SK-N-SH treated with all-trans-retinoic acid at 6 μM for 48 hours (cell line): ENCODE data around the gene BAIAP2L1.

Experiments used
- ISL1 ChIP-seq: fragments of 250-450 bp; sonication (Bioruptor Pico); IDR thresholded peaks from 2 replicates; pipeline ENCODE4 v2.1.2; 2022; ENCODE audit warnings: mild to moderate bottlenecking, moderate library complexity
- RARB ChIP-seq: fragments of 250-450 bp; sonication (Bioruptor Pico); IDR thresholded peaks from 2 replicates; pipeline ENCODE4 v1.8.0; 2021; ENCODE audit warnings: mild to moderate bottlenecking, moderate library complexity
- SNAI2 ChIP-seq: fragments of 250-450 bp; sonication (Bioruptor Pico); IDR thresholded peaks from 2 replicates; pipeline ENCODE4 v1.5.0; 2020; ENCODE audit warnings: mild to moderate bottlenecking, moderate library complexity
- TCF4 ChIP-seq: fragments of 250-450 bp; sonication (Bioruptor Pico); IDR thresholded peaks from 2 replicates; pipeline ENCODE4 v1.8.0; 2021; ENCODE audit warnings: mild to moderate bottlenecking, moderate library complexity, borderline replicate concordance
- TOX ChIP-seq: fragments of 250-450 bp; sonication (Bioruptor Pico); IDR thresholded peaks from 2 replicates; pipeline ENCODE4 v1.8.0; 2021; ENCODE audit warnings: mild to moderate bottlenecking, moderate library complexity, borderline replicate concordance
- ZFP30 ChIP-seq: fragments of 450-650 bp; formaldehyde crosslinking; IDR thresholded peaks from 2 replicates; pipeline ENCODE4 v1.5.0; 2022; ENCODE audit warnings: mild to moderate bottlenecking, moderate library complexity
- ZNF70 ChIP-seq: fragments of 450-650 bp; formaldehyde crosslinking; IDR thresholded peaks from 2 replicates; pipeline ENCODE4 v1.5.0; 2020; ENCODE audit warnings: mild to moderate bottlenecking, moderate library complexity
- TF ChIP-seq, protein P1 (sequence below): fragments of 250-450 bp; sonication (Bioruptor Pico); IDR thresholded peaks from 2 replicates; pipeline ENCODE4 v1.8.0; 2020; ENCODE audit warnings: mild to moderate bottlenecking, moderate library complexity, borderline replicate concordance
- TF ChIP-seq, protein P2 (sequence below): fragments of 250-450 bp; sonication (Bioruptor Pico); IDR thresholded peaks from 2 replicates; pipeline ENCODE4 v1.5.1; 2020; ENCODE audit warnings: low read depth, mild to moderate bottlenecking, moderate library complexity
- TF ChIP-seq, protein P3 (sequence below): fragments of 250-450 bp; sonication (Bioruptor Pico); IDR thresholded peaks from 2 replicates; pipeline ENCODE4 v1.5.0; 2020; ENCODE audit warnings: mild to moderate bottlenecking, moderate library complexity

DNA sequence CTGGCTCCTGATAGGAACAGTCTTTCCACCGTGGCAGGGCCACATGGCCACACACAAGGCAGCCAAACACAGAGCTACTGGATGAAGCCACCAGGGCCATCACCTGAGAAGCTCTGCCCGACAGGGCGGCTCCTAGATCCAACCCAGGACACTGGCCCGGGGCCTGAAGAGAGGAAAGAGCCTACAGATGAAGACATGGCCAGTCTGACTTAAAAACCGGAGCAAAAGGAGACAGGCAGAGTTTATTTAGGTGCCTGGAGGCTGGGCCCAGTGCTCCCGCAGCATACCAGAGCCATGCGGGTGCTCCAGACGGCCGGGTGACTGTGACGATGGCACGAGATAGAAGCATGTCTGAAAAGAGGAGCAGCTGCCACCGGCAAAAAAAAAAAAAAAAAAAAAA, 152.7 kb downstream of the BAIAP2L1 start:
- TF ChIP-seq TOX (no peak), ZFP30 (no peak), TCF4 (CRISPR knock-in tag) (no peak), RARB (CRISPR knock-in tag) (no peak), ZNF70 (CRISPR knock-in tag) (no peak), ISL1 (CRISPR knock-in tag) (no peak), SNAI2 (CRISPR knock-in tag) (no peak)
- TF ChIP-seq, protein P1, sequence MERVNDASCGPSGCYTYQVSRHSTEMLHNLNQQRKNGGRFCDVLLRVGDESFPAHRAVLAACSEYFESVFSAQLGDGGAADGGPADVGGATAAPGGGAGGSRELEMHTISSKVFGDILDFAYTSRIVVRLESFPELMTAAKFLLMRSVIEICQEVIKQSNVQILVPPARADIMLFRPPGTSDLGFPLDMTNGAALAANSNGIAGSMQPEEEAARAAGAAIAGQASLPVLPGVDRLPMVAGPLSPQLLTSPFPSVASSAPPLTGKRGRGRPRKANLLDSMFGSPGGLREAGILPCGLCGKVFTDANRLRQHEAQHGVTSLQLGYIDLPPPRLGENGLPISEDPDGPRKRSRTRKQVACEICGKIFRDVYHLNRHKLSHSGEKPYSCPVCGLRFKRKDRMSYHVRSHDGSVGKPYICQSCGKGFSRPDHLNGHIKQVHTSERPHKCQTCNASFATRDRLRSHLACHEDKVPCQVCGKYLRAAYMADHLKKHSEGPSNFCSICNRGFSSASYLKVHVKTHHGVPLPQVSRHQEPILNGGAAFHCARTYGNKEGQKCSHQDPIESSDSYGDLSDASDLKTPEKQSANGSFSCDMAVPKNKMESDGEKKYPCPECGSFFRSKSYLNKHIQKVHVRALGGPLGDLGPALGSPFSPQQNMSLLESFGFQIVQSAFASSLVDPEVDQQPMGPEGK (CRISPR knock-in tag), result no peak
- TF ChIP-seq, protein P2, sequence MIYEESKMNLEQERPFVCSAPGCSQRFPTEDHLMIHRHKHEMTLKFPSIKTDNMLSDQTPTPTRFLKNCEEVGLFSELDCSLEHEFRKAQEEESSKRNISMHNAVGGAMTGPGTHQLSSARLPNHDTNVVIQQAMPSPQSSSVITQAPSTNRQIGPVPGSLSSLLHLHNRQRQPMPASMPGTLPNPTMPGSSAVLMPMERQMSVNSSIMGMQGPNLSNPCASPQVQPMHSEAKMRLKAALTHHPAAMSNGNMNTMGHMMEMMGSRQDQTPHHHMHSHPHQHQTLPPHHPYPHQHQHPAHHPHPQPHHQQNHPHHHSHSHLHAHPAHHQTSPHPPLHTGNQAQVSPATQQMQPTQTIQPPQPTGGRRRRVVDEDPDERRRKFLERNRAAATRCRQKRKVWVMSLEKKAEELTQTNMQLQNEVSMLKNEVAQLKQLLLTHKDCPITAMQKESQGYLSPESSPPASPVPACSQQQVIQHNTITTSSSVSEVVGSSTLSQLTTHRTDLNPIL (CRISPR knock-in tag), result no peak
- TF ChIP-seq, protein P3, sequence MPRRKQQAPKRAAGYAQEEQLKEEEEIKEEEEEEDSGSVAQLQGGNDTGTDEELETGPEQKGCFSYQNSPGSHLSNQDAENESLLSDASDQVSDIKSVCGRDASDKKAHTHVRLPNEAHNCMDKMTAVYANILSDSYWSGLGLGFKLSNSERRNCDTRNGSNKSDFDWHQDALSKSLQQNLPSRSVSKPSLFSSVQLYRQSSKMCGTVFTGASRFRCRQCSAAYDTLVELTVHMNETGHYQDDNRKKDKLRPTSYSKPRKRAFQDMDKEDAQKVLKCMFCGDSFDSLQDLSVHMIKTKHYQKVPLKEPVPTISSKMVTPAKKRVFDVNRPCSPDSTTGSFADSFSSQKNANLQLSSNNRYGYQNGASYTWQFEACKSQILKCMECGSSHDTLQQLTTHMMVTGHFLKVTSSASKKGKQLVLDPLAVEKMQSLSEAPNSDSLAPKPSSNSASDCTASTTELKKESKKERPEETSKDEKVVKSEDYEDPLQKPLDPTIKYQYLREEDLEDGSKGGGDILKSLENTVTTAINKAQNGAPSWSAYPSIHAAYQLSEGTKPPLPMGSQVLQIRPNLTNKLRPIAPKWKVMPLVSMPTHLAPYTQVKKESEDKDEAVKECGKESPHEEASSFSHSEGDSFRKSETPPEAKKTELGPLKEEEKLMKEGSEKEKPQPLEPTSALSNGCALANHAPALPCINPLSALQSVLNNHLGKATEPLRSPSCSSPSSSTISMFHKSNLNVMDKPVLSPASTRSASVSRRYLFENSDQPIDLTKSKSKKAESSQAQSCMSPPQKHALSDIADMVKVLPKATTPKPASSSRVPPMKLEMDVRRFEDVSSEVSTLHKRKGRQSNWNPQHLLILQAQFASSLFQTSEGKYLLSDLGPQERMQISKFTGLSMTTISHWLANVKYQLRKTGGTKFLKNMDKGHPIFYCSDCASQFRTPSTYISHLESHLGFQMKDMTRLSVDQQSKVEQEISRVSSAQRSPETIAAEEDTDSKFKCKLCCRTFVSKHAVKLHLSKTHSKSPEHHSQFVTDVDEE, result no peak
